Astrocyte of the spinal cord (primary cell): ENCODE data around the gene MDFI.

Source experiments
- DNase-seq: peaks from one replicate; pipeline ENCODE4 v3.0.0; 2011; ENCODE audit warnings: low read depth, low spot score
- H3K4me3 ChIP-seq: 2 replicates; pipeline ENCODE4 v1.5.1; 2011; ENCODE audit warnings: low read depth, mild to moderate bottlenecking, low read length, moderate library complexity
- CTCF ChIP-seq: IDR thresholded peaks from 2 replicates; pipeline ENCODE4 v1.5.1; 2012; ENCODE audit warnings: low read depth, mild to moderate bottlenecking, low read length, inconsistent platforms
- in situ Hi-C: cut with HindIII; loops from 2 replicates; pipeline ENCODE4 v1.10.0; 2017; ENCODE audit warnings: low sequenced_read_pairs

The MDFI gene

GRCh38 chr6:41637194-41638001, 870 bp upstream of the MDFI start:
- DNase-seq, result no peak
- in situ Hi-C loops, result no loop called here
- peak overlapping the region; percentile 44 for H3K4me3 ChIP-seq
- no peak for TF ChIP-seq CTCF

DNA sequence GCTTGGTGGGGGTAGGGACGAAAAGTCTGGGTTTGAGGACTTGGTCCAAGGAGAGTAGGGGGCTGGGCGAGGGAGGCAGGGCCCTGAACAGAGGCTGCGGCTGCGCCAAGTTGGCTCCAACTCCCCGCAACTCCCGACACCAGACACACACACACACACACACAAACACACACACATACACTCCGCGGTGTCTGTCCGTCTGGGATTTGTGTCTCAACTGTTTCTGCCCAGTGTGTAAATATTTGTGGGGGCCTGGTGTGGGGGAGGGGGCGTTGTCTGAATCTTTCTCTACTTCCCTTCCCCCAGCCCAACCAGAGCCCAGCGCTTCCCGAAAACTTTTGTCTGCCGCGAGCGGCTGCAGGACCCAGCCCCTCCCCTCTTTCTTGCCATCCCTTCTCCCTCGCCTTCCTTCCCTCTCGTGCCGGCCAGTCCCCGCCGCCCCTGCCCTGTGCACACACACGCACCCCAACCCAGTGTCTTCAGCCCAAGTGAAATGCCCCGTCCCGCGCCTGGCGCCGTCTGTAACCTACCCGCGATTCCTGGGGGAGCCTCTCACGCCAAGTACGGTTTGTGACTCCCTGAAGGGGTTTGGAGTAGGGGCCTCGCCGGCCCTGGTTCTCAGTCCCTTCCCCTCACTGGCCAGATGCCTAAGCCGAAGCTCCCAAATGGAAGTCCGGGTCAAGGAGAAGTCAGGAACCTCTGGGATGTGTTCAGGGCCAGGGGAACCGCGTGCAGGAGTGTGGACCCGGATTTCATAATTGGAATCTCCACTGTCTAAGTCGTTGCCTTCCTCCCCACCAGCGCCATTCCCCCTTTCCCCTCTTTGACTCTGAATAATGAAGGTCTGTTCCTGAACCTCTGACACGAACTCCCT, 904 bp downstream of the MDFI start:
- in situ Hi-C loops, result no loop called here
- peak; percentile 63 for DNase-seq
- no peak for TF ChIP-seq CTCF
- peak overlapping the region; percentile 44 for H3K4me3 ChIP-seq

- H3K4me3 ChIP-seq, result peak overlapping the region; percentile 44
- no peak for TF ChIP-seq CTCF
- in situ Hi-C loops, result no loop called here
- peak; percentile 82 for DNase-seq
These were observed 1.6 kb downstream of the MDFI start for GRCh38 chr6:41639809-41640371.

GRCh38 chr6:41640426-41640825, 2.2 kb downstream of the MDFI start:
- H3K4me3 ChIP-seq, result peak overlapping the region; percentile 15
- peak; percentile 62 for DNase-seq
- TF ChIP-seq CTCF, result no peak
- in situ Hi-C loops, result no loop called here

- no peak for TF ChIP-seq CTCF
- no peak for DNase-seq
- in situ Hi-C loops, result no loop called here
- H3K4me3 ChIP-seq, result no peak overlapping the region
These were observed 3.2 kb downstream of the MDFI start for GRCh38 chr6:41641352-41641925.
